OCI-LY1 (cell line): ENCODE data around the gene BSCL2.

Experiments used
- EZH2 ChIP-seq: fragments of 200-600 bp; sonication (generic), shearing (Covaris generic); IDR thresholded peaks from 2 replicates; pipeline ENCODE4 v1.8.0; 2017; ENCODE audit warnings: borderline replicate concordance, mixed run types, mild to moderate bottlenecking, antibody characterized with exemption, low read length, moderate library complexity, mixed read lengths
- TF ChIP-seq, protein P1 (sequence below): fragments of 200-600 bp; sonication (generic), shearing (Covaris generic); IDR thresholded peaks from 2 replicates; pipeline ENCODE4 v1.5.1; 2017; ENCODE audit warnings: mild to moderate bottlenecking, antibody characterized with exemption, low read length, moderate library complexity, mixed read lengths

DNA sequence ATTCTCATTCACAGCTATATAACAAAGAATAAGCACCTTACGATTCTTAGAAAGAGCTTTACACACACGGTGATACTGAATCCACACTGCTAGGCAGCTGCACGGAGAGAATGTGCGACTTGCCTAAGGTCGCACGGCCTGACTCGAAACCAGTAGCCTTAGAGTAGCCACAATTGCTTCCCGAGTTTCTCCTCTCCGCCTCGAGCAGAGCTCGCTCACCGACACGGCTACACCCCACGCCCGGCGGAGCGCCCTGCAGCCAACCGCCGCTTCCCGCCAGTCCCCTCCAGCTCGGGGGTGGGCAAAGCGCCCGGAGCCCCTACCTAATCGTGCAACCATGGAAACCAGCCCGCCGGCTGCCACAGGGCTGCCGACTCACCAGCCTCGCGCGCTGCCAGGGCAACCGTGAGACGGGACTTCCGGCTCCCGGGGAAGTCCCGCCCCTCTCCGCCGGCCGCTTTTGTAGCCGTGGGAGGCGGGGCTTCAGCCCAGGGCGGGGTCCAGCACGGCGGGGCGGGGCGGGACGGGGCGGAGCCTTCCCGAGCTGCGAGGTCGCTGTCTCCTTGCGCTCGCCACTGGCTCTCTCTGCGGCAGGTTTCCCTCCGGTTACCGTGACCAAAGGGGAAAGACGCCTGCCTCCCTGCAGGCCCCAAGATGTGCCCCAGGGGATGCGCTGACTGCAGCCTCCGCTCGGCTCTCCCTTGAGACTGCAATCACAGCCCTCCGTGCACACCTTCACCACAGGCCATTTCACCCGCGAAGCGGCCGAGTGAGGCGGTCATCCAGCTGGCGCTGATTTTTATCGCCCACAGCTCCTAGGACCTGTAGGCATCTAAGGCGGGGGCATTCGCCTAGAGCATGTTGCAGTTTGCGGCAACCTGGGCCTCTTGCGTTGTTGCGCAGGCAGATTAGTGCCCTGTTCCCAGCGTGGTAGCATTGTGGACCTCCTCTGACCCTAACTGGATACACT lies 1.1 kb downstream of the BSCL2 start:
- TF ChIP-seq, protein P1, sequence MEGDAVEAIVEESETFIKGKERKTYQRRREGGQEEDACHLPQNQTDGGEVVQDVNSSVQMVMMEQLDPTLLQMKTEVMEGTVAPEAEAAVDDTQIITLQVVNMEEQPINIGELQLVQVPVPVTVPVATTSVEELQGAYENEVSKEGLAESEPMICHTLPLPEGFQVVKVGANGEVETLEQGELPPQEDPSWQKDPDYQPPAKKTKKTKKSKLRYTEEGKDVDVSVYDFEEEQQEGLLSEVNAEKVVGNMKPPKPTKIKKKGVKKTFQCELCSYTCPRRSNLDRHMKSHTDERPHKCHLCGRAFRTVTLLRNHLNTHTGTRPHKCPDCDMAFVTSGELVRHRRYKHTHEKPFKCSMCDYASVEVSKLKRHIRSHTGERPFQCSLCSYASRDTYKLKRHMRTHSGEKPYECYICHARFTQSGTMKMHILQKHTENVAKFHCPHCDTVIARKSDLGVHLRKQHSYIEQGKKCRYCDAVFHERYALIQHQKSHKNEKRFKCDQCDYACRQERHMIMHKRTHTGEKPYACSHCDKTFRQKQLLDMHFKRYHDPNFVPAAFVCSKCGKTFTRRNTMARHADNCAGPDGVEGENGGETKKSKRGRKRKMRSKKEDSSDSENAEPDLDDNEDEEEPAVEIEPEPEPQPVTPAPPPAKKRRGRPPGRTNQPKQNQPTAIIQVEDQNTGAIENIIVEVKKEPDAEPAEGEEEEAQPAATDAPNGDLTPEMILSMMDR, result no peak
- no peak for TF ChIP-seq EZH2
